Osteoblast (primary cell): ENCODE results near the gene KIAA0825. TPM values are rescaled to one million over a fixed set of nuclear protein-coding genes. Genes with fewer than 3 reads are reported as not detected.

Experiments
- DNase-seq: peaks from one replicate; pipeline ENCODE4 v3.0.0; 2011; ENCODE audit warnings: low spot score, mixed read lengths; ENCODE audit not compliant: insufficient read length; ENCODE audit errors: missing footprints
- H2AFZ ChIP-seq: 2 replicates; pipeline ENCODE4 v1.6.0; 2011; ENCODE audit warnings: mild to moderate bottlenecking, low read length
- H3K27ac ChIP-seq: 2 replicates; pipeline ENCODE4 v1.5.1; 2011; ENCODE audit warnings: mild to moderate bottlenecking, low read depth, low read length, moderate library complexity
- H3K27me3 ChIP-seq: 2 replicates; pipeline ENCODE4 v1.6.0; 2012; ENCODE audit warnings: mild to moderate bottlenecking, control low read depth, inconsistent platforms, low read length, moderate library complexity; ENCODE audit not compliant: insufficient read depth
- H3K36me3 ChIP-seq: 2 replicates; pipeline ENCODE4 v1.5.1; 2011; ENCODE audit warnings: mild to moderate bottlenecking, low read length, control low read depth, moderate library complexity; ENCODE audit not compliant: insufficient read depth
- H3K4me1 ChIP-seq: 2 replicates; pipeline ENCODE4 v1.5.1; 2011; ENCODE audit warnings: mild to moderate bottlenecking, low read length, control low read depth, moderate library complexity; ENCODE audit not compliant: insufficient read depth
- H3K4me2 ChIP-seq: 2 replicates; pipeline ENCODE4 v1.6.0; 2011; ENCODE audit warnings: mild to moderate bottlenecking, low read length; ENCODE audit not compliant: insufficient read depth
- H3K4me3 ChIP-seq: fragments of 200-600 bp; sonication (generic); 3 replicates; pipeline ENCODE4 v1.5.1; 2012; ENCODE audit warnings: mild to moderate bottlenecking, low read length, inconsistent platforms; ENCODE audit not compliant: insufficient read depth
- H3K79me2 ChIP-seq: 2 replicates; pipeline ENCODE4 v1.6.0; 2012; ENCODE audit warnings: mild to moderate bottlenecking, low read length, control low read depth, inconsistent platforms; ENCODE audit not compliant: insufficient read depth
- H3K9me3 ChIP-seq: 2 replicates; pipeline ENCODE4 v1.5.1; 2011; ENCODE audit warnings: low read depth, low read length, control low read depth
- H4K20me1 ChIP-seq: 2 replicates; pipeline ENCODE4 v1.6.0; 2012; ENCODE audit warnings: mild to moderate bottlenecking, low read length, control low read depth; ENCODE audit not compliant: insufficient read depth
- total RNA-seq: library from RNA; depleted of rRNA; stranded (reverse); fragments of >200 nt; gene quantifications from 2 replicates; pipeline ENCODE4 v1.2.3, GENCODE V29; 2012
- TF ChIP-seq, protein P1 (sequence below): IDR thresholded peaks from 2 replicates; pipeline ENCODE4 v1.5.1; 2011; ENCODE audit warnings: mild to moderate bottlenecking, low read depth, low read length, moderate library complexity; ENCODE audit errors: extremely low read depth

The KIAA0825 gene
- total RNA-seq, 1 donor = 8.0 TPM

DNA sequence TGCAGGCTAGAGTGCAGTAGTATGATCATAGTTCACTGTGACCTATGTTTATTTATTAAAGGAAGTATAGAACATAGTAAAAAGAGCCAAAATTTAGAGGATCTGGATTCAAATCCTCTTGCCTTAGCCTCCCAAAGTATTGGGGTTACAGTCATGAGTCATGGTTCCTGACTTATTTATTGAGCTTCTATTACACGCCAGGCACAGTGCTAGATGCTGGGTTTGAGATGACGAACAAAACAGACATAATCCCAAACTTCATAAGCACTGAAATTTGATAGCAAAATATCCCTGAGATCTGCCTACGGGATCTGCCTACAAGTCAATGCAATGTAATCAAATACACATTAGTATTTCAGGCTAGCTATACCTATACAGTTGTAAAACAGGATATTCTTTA is 2.5 kb downstream of the KIAA0825 start:
- Histone ChIP-seq H3K79me2 (peaks cover 44% of the 10 kb centered on the region), H2AFZ (no peak overlapping the region), H3K4me1 (peaks cover 14% of the 10 kb centered on the region), H3K27ac (no peak overlapping the region), H3K36me3 (no peaks in the 10 kb centered on the region), H3K27me3 (no peaks in the 10 kb centered on the region), H3K4me3 (no peak overlapping the region), H3K4me2 (no peak overlapping the region), H3K9me3 (no peaks in the 10 kb centered on the region), H4K20me1 (no peaks in the 10 kb centered on the region)
- DNase-seq = no peak
- TF ChIP-seq, protein P1, sequence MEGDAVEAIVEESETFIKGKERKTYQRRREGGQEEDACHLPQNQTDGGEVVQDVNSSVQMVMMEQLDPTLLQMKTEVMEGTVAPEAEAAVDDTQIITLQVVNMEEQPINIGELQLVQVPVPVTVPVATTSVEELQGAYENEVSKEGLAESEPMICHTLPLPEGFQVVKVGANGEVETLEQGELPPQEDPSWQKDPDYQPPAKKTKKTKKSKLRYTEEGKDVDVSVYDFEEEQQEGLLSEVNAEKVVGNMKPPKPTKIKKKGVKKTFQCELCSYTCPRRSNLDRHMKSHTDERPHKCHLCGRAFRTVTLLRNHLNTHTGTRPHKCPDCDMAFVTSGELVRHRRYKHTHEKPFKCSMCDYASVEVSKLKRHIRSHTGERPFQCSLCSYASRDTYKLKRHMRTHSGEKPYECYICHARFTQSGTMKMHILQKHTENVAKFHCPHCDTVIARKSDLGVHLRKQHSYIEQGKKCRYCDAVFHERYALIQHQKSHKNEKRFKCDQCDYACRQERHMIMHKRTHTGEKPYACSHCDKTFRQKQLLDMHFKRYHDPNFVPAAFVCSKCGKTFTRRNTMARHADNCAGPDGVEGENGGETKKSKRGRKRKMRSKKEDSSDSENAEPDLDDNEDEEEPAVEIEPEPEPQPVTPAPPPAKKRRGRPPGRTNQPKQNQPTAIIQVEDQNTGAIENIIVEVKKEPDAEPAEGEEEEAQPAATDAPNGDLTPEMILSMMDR = no peak

DNA sequence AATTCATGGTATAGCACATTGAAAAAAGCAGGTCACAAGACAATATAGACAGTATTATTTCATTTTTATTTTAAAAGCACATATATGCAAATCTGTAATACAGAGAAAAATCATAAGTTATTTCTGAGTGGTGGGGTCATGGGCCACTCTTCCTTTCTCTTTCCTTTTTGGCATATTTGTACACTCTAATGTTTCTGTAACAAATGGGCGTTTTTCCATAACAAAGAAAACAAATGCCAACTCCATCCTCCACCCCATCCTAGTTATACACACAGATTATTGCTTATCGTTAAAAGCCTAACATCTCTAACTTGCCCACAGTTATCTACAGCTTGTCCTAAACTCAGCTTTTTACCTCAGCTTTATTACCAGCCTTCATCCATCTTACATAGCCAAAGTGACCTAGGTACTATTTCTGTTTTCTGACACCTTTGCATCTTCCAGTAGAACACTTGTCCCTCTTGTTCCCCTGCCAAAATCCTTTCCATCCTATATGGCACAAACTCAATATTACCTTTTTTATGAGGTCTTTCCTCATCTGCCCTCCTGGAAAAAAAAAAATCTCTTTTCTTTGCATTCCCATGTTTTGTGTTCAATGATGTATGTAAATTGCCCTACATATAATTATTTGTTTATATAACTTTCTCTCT is 4.1 kb downstream of the KIAA0825 start:
- Histone ChIP-seq H3K4me2 (no peak overlapping the region), H3K27ac (no peak overlapping the region), H2AFZ (no peak overlapping the region), H3K9me3 (no peaks in the 10 kb centered on the region), H4K20me1 (no peaks in the 10 kb centered on the region), H3K79me2 (peaks cover 29% of the 10 kb centered on the region), H3K27me3 (no peaks in the 10 kb centered on the region), H3K4me1 (peaks cover 8% of the 10 kb centered on the region), H3K36me3 (no peaks in the 10 kb centered on the region), H3K4me3 (no peak overlapping the region)
- TF ChIP-seq, protein P1 = no peak
- no peak for DNase-seq

GRCh38 chr5:94613583-94613982 is 4.8 kb downstream of the KIAA0825 start:
- H2AFZ ChIP-seq = no peak overlapping the region
- no peak overlapping the region for H3K4me2 ChIP-seq
- H3K4me3 ChIP-seq = no peak overlapping the region
- peaks cover 7% of the 10 kb centered on the region for H3K4me1 ChIP-seq
- TF ChIP-seq, protein P1 = peak; percentile 37
- no peaks in the 10 kb centered on the region for H3K27me3 ChIP-seq
- no peak for DNase-seq
- peaks cover 26% of the 10 kb centered on the region for H3K79me2 ChIP-seq
- no peaks in the 10 kb centered on the region for H3K9me3 ChIP-seq
- H3K36me3 ChIP-seq = no peaks in the 10 kb centered on the region
- H4K20me1 ChIP-seq = no peaks in the 10 kb centered on the region
- no peak overlapping the region for H3K27ac ChIP-seq

- Histone ChIP-seq H3K27ac (no peak overlapping the region), H3K4me3 (no peak overlapping the region), H3K4me1 (no peaks in the 10 kb centered on the region), H4K20me1 (no peaks in the 10 kb centered on the region), H2AFZ (no peak overlapping the region), H3K27me3 (no peaks in the 10 kb centered on the region), H3K79me2 (no peaks in the 10 kb centered on the region), H3K36me3 (no peaks in the 10 kb centered on the region), H3K9me3 (no peaks in the 10 kb centered on the region), H3K4me2 (no peak overlapping the region)
- no peak for DNase-seq
- TF ChIP-seq, protein P1 = no peak
Observed at GRCh38 chr5:94595281-94595840, 23.0 kb downstream of the KIAA0825 start.
